KOPT-K1 (cell line): Measurements from ENCODE around the gene LCLAT1.
"Not testable (repeated sequence)": the region's sequence is repeated elsewhere in the genome, so short reads cannot be mapped to it uniquely, and the experiment has no call there.

Experiments used
- H3K27ac ChIP-seq: fragments of 200-600 bp; sonication (generic); 2 replicates; pipeline ENCODE4 v1.5.1; 2016; ENCODE audit warnings: antibody characterized with exemption, mild to moderate bottlenecking, low read depth, low read length; ENCODE audit not compliant: poor library complexity, severe bottlenecking
- H3K36me3 ChIP-seq: fragments of 200-600 bp; sonication (generic); 2 replicates; pipeline ENCODE4 v1.5.1; 2017; ENCODE audit warnings: antibody characterized with exemption, mild to moderate bottlenecking, low read length, moderate library complexity; ENCODE audit not compliant: insufficient read depth
- H3K9me3 ChIP-seq: fragments of 200-600 bp; sonication (generic); 2 replicates; pipeline ENCODE4 v1.5.1; 2017; ENCODE audit warnings: antibody characterized with exemption, low read length, mild to moderate bottlenecking; ENCODE audit not compliant: insufficient read depth, poor library complexity, severe bottlenecking

Gene LCLAT1

DNA sequence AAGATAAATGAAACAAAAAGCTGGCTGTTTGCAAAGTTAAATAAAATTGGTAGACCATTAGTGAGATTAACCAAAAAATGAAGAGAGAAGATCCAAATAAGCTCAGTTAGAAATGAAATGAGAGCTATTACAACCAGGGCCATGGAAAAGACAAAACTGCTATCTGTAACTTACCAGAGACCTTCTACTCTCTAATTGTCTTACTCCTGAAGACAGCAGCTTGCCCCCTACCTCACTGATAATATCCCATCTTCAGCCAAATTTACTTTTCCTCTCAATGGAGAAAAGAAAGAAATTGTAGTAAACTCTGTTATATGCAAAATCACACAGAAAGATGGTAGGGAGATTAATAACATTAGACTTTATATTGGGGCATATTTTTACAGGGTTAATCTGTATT lies 178.2 kb downstream of the LCLAT1 start:
- Histone ChIP-seq H3K27ac (no peak overlapping the region), H3K36me3 (no peaks in the 10 kb centered on the region), H3K9me3 (no peaks in the 10 kb centered on the region)

DNA sequence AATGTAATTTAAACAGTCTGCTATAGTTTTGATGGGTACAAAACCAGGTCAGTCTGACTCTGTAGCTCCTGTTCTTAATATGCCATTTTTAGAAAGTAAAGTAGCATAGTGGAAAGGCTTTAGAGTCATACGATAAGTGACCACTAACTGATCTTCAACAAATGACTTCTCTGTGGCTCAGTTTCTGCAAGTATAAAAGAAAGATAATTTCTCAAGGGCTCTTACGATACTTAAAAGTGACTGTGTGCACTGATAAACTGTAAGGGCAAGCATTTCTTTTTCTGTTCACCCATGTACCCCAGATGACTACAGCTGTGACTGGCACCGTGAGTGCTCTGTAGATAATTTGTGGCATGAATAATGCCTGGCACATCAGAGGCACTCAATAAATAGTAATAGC lies 178.7 kb downstream of the LCLAT1 start:
- Histone ChIP-seq H3K27ac (no peak overlapping the region), H3K9me3 (no peaks in the 10 kb centered on the region)

DNA sequence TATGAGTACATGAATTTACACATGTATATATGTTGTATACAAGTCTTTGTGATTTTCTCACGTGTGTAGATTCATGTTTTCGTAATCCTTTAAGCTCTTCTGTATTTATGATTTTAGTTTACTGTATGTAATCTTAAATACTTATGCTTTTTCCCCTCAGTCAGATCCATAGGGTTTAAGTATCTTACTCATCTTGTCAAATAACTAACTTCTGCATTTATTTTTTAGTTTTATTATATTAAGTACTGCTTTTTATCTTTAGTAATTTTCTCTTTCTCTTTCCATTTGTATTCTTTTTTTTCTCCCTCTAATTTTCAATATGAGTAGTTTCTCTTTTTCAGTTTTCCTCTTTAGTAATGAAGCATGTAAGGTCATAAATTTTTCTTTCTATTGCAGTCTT lies 179.4 kb downstream of the LCLAT1 start:
- Histone ChIP-seq H3K27ac (no peak overlapping the region), H3K36me3 (no peaks in the 10 kb centered on the region), H3K9me3 (no peaks in the 10 kb centered on the region)

More for the DNA sequence above, 178.7 kb downstream of the LCLAT1 start:
- H3K36me3 ChIP-seq: no peaks in the 10 kb centered on the region

DNA sequence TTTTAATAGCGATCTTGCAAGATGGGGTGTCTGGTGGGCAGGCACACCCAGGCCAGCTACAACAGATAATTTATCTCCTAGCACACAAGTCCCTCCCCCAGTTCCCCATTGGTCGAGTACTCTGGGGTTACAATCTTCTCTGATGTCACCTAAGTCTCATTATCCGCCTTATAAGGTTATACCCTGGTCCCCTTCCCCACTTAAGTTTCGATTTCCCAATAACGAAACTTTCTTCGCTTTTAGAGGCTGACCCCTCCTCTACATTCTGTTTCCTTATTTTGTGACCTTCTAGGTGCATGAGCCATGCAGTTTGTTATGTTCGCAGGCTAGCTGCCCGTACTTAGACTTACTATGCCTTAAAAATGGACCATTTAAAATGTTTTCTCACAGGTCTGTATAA lies 180.1 kb downstream of the LCLAT1 start:
- no peaks in the 10 kb centered on the region for H3K9me3 ChIP-seq
- H3K27ac ChIP-seq: no peak overlapping the region
- H3K36me3 ChIP-seq: no peaks in the 10 kb centered on the region

DNA sequence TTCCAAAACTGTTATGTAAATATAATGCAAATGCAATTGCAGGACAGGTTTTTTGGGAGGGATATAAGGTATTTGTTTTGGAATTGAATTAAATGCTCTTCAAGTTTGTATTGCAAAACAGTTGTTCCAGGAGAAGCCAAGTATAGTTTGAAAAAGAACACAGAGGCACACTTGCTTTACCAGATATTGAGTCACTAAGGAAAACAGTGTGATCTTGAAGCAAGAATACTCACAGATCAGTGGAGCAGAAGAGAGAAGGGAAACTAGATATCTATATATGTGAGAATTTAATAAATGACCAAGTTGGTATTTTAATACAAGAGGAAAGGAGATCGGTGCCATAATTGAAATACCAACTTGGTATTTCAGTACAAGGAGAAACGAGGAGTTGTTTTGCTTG lies 181.3 kb downstream of the LCLAT1 start:
- no peak overlapping the region for H3K27ac ChIP-seq
- no peaks in the 10 kb centered on the region for H3K36me3 ChIP-seq

DNA sequence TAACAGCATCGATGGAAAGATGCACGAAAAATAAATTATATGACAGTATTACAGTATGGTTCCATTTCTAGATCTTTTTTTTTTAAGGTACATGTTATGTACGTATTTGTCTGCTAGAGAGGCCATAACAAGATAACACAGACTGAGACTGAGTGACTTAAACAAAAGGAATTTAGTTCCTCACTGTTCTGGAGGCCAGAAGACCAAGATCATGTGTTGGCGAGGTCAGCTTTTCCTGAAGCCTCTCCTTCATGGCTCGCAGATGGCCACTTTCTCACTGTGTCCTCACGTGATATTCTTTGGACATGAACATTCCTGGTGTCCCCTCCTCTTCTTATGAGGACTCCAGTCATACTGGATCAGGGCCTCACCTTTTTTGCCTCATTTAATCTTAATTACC lies 182.8 kb downstream of the LCLAT1 start:
- Histone ChIP-seq H3K9me3 (no peaks in the 10 kb centered on the region), H3K27ac (no peak overlapping the region), H3K36me3 (no peaks in the 10 kb centered on the region)

More for the DNA sequence above, 181.3 kb downstream of the LCLAT1 start:
- no peaks in the 10 kb centered on the region for H3K9me3 ChIP-seq

DNA sequence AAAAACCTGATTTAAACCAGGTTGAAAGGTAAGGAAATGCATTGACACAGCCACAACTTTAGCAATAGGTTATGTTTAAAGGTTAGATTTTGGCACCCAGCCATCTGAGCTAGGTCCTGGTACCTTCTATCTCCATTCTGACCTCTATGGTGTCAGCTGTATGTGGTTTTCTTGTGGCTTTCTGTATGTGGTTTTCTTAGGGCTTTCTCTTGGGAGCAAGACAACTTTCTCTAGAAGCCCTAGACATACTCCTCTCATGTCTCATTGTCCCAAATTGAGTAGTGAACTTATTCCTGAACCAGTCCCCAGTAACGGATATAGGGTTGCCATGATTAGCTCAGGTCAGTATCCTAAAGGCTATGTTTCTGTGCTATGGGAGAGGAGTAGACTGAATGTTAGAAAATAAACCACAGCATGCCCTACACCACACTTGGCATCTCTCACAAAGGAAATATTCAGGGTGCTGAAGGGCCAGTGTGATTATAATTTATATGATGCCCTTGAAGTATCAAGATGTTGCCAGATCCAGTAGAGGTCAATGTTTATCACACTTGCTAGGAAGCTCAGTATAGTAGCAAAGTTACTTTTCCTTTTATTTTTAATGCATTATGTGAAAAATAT lies 184.1 kb downstream of the LCLAT1 start:
- Histone ChIP-seq H3K9me3 (no peaks in the 10 kb centered on the region), H3K27ac (no peak overlapping the region), H3K36me3 (no peaks in the 10 kb centered on the region)

DNA sequence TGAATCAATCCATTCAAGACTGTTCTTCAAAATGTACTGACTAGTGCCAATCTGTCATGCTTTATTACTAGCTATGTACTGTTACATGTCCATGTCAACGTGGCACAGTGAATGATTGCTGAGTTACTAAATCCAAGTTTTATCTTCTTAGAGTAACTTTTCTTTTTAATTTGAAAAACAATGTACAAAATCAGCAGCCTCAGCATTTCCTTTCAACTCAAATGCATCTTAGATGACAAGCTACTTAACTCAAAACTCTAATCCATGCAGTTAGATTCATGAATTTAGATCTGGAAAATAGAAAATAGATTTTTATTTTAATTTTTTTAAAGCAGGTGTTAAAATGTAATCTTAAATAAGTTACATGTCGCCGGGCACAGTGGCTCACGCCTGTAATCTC lies 186.0 kb downstream of the LCLAT1 start:
- H3K9me3 ChIP-seq: no peaks in the 10 kb centered on the region
- H3K36me3 ChIP-seq: no peaks in the 10 kb centered on the region
- H3K27ac ChIP-seq: no peak overlapping the region

DNA sequence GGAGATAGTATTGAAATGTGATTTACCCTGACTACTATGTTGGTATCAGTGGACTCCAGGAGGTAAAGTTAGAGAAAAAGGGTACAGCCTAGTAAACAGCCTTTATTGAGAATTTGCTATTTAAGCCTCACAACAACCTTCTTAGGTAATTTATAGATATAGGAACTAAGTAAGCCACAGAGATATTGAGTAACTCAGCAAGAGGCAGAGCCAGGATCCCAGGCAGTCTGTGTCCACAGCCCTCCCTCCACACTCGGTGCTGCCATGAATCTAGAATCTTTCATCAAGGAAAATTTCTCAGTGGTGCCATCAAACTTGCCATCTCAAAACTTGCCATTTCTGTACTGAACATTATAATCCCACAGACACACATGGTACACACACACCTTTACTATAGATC lies 189.3 kb downstream of the LCLAT1 start:
- Histone ChIP-seq H3K9me3 (no peaks in the 10 kb centered on the region), H3K36me3 (peaks cover 14% of the 10 kb centered on the region), H3K27ac (no peak overlapping the region)

DNA sequence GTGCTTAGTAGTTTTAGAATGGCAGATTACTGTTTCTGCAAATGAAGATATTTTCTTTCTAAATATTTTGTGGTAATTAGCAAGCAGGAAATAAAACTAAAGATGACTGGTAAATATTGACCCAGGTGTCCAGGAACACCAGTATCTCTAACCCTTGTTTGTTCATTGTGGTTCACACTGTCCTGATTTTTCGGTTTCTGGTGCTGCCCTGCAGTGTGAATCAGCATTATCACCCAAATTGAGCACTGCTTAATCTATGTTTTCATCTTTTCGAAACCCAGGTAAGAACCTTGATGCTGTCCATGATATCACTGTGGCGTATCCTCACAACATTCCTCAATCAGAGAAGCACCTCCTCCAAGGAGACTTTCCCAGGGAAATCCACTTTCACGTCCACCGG lies 192.8 kb downstream of the LCLAT1 start:
- Histone ChIP-seq H3K27ac (no peak overlapping the region), H3K36me3 (peaks cover 15% of the 10 kb centered on the region), H3K9me3 (no peaks in the 10 kb centered on the region)

DNA sequence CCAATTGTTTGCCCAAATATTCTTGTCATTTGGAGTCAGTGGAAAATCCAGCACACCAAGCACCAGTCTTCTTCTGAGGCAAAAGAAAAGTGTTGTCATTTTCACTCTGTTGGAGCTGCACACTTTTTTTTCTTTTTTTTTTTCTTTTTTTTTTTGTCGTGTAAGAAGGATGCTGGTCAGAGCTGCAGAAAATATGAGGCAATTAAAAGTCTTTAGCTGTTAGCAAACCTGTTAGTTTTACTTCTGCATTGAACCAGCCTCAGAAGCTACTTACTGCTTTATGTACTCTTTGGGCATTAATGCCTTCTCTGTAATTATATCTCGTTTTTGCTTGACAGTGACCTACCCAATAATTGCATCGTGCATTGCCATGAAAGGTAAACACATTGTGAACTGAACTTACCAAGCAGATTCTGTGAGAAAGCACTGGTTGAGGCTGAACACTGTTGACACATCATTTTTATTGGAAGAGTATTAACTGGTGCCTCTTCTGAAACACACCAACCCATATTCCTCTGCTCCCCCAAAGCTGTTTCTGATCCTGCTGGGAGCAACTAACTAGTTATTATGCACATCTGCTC lies 194.8 kb downstream of the LCLAT1 start:
- Histone ChIP-seq H3K36me3 (peaks cover 15% of the 10 kb centered on the region), H3K9me3 (no peaks in the 10 kb centered on the region), H3K27ac (no peak overlapping the region)

DNA sequence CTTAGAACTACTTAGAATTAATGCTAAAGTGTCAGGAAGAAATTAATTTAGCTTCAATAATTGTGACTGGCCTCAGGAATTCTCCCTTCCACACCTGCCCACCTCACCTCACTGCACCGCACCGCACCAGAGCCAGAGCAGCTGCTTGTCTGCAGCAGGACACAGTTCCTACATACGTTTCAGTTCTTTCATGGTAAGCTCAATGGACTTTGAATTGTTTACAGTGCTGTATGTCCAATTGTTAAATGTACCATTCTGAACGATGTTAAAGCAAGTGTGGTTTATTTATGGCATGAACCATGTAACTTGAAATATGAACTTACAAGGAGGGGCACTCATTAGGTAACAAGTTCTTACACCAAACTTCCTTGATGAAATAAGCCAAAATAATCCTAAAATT lies 196.0 kb downstream of the LCLAT1 start:
- peaks cover 15% of the 10 kb centered on the region for H3K36me3 ChIP-seq
- not testable (repeated sequence) for H3K27ac ChIP-seq, H3K9me3 ChIP-seq

DNA sequence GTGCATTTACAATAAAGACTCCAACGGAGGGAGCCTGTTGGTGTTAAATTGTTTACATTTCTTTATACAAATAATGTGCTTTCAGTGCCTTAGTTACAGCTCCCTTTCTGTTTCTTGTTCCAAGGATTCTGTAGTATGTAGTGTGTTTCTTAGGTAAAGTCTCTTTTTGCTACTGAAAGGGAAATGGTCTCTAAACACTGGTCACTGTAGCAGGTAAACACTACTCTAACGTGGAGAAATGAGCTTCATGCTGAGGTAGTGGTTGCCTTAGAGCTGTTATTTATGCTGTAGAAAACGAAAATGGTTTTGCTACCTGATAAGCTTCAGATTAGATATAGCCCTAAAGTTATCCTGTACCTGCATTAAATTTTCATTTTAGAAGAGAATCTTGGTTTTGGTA lies 196.6 kb downstream of the LCLAT1 start:
- no peaks in the 10 kb centered on the region for H3K9me3 ChIP-seq
- H3K27ac ChIP-seq: no peak overlapping the region
- peaks cover 15% of the 10 kb centered on the region for H3K36me3 ChIP-seq

DNA sequence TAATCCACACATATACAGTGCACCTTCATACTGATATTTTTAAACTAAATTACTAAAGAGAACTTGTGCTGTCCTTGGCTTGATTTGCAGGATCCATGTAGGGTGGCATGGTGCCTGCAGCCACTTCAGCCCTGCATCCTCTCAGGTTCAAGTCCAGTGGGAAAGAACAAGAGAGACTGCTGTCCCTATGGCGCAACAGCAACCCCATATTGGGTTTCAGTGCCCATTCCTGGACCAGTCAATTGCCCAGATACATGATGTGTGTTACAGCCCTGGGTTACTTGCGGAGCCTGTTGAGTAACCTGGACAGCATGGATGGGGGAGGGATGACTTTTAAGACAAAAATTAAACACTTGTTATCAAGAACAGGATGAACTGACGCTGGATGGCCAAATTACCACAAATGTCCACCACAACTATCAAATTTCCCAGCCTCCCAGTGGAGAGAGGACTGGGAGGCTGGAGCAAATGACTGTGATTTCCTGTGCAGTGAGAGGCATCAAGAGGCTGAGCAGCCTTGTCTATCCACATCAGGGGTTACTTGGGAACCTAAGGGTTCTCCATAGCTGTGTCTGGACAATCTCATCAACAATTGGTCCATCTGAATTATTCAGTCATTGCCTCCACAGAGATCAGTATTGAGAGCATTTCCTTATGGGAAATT lies 198.2 kb downstream of the LCLAT1 start:
- H3K9me3 ChIP-seq: no peaks in the 10 kb centered on the region
- no peak overlapping the region for H3K27ac ChIP-seq
- H3K36me3 ChIP-seq: peaks cover 12% of the 10 kb centered on the region

DNA sequence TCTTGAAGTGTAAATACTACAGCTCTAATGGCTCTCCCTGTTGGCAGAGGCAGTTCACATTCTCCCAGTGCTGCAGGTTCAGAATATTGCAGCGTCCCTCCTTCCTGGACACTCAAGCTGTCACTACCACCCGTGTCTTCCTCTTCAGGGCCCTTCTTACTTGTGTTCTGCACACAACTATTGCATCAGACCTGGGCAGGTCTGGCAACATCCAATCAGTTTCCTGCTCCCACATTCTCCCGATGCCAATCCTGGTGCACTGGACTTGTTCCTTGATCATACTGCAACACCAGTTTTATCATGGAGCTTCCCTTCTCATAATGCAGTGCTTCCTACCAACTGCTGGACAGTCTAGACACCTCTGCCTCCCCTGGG lies 198.7 kb downstream of the LCLAT1 start:
- Histone ChIP-seq H3K36me3 (peaks cover 7% of the 10 kb centered on the region), H3K27ac (no peak overlapping the region), H3K9me3 (no peaks in the 10 kb centered on the region)
